COLO668 (cell line): Measurements from ENCODE around the gene AMMECR1.

Experiments used
- DNase-seq: peaks from one replicate; lab custom pipeline; 2025; ENCODE audit not compliant: unreplicated experiment; lab: John Stamatoyannopoulos, UW

Gene AMMECR1

DNA sequence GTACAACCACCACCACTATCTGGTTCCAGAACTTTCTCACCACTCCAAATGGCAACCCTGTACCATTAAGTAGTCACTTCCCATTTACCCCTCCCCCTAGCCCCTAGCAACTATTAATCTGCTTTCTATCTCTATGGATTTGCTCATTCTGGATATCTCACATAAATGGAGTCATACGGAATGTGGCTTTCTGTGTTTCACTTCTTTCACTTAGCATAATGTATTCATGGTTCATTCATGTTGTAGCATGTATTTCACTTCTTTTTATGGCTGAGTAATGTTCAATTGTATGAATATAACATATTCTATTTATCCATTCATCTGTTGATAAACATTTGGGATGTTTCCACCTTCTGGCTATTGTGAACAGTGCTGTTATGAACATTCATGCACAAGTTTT lies 104.7 kb downstream of the AMMECR1 start:
- DNase-seq, result no peak

DNA sequence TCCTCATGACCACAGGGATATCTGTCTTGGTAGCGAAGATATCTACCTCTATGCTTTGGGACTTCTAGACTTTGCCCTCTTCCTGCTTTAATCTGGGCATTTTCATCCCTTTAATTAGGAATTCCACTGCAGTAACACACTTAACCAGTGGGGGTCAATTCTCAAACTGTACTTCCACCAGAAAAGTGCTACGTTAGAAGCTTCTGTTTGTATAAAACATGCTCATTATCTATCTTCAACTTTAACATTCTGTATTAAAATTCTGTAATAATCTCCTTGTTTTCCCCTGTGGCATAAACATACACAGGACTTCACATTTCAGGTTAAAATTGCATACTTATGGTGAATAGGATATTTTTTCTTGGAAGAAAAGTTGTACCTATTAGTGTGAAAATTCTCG lies 105.6 kb downstream of the AMMECR1 start:
- DNase-seq, result no peak

DNA sequence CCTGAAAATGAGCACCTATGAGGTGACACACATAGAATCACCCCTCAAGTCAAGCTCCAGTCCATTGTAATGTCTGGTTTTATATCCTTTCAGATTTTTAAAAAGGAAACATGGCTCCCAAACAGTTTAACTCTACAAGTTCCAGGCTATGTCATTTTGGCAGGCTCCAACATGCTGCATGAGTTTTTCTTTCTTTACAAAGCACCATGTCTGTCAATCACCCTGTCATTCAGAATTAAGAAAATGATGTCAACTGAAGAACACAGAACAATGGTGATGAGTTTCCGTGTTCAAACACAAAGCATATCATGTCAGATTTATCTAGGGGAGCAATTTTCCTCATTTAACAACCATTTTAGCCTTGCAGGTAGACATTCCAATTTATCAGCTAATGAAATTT lies 106.5 kb downstream of the AMMECR1 start:
- DNase-seq, result no peak

DNA sequence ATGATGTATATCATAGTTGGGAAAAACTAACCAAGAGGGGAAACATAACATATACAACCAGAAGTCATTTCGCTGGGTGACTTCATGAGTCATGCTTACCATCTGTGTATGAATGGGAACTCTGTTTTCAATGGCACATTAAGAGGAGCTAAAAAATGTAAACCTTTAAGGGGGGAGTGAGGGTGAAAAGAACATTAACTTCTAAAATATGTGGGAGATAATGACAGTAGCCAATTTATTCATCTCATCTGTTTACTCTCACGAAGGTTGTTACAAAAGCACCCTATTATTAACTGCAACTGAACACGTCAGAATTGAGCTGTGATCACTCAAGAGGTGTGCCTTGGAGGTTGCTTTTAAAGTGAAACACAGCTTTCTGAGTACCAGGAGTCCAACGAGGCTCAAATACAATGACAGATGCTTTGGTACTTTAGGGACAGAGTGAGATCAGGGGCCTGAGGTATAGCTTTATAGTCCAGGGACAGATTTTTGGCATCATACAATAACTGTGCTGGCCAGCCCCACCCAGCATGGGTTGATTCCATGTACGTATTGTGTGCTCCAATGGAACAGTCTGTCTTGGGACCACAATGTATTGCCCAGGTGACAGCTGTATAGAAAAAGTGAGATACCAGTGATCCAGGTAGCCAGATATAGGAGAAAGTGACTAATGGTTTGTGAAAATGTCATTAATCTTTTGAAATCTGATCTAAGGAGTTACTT lies 107.3 kb downstream of the AMMECR1 start:
- DNase-seq, result no peak

DNA sequence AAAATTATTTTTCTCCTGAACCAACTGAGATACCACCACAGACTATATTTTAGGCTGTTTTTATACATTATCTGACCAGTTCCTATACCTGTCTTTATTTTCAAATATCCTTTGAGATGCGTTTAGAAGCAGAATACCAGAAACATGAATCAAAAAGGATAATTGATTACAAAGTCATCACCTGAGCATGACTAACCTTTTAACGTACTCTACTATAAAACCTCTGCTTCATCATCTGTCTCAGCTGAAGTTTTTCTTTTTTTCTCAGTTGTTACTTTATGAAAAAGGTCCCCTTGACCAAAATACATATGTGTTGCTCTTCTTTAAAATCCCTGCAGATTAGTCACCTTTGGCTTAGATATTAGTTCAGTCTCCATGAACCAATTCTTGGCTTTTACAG lies 109.8 kb downstream of the AMMECR1 start:
- DNase-seq, result no peak

DNA sequence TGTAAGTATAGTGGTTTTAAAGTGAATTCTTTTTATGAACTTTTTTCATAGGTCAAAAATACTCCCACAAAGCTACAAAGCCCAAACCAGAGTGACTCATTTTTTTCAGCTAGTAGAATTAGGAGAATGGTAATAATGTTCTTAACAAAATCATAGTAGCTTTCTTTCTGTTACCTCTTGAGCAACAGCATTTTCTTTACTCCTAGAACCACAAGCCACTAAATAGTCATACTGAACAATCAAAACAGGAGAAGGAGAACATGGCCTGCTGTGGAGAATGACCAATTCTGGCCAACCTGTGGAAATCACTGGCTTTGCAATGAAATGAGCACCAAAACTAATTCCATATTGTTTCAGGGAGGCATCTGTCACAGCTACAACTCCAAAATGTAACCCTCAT lies 112.9 kb downstream of the AMMECR1 start:
- no peak for DNase-seq

DNA sequence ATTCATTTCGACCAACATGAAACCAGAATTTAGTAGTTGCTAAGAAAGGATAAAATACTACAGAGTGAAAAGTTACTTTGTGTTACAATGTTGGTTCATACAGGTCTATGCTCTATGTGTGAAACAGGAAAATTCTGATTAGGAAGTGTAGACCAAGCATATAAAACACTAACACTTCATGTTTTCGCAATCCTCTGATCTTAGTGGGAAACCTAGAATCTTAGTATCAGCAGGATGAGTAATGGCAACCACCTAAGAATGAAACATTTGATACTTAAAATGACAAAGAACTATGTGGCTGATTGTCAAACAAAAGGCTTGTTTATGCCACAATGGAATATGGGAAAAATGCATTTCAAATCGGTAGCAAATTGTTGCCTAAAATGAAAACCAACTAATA lies 116.1 kb downstream of the AMMECR1 start:
- no peak for DNase-seq

DNA sequence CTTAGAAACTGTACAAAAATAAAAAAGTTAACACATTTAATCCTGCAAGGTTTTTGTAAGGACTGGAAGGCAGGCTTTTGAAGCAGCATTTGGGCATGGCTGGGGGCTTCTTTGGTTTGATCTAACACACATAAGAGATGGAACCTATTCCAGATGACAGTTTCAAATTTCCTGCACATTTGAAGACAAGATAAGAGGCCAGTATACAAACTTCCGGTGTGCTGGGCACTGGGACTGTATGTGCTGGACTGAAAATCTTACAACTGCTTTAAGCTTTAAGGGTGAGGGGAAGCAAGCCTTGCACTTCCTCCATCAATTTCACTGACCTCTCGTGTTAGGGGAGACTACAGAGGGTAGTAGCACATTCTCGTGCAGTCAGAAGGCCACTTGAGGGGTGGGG lies 122.9 kb downstream of the AMMECR1 start:
- no peak for DNase-seq

DNA sequence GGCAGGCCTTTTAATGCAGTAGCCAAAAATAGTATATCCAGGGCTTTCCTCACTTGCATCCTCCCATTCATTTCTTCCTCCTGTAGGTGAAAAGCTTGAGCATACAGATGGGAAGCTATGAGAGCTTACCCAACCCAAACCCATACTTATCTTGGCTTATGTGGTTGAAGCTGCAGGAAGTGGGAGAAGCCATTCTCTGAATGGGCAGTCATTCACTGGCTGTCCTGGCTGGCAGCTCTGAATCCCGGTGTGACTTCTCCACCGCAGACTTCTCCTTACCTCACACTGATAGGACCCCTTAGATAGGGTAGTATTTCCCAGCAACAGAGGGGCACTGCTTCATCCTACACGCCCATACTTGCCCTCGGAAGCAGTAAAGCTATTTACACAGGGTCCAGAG lies 125.4 kb downstream of the AMMECR1 start:
- DNase-seq, result no peak

DNA sequence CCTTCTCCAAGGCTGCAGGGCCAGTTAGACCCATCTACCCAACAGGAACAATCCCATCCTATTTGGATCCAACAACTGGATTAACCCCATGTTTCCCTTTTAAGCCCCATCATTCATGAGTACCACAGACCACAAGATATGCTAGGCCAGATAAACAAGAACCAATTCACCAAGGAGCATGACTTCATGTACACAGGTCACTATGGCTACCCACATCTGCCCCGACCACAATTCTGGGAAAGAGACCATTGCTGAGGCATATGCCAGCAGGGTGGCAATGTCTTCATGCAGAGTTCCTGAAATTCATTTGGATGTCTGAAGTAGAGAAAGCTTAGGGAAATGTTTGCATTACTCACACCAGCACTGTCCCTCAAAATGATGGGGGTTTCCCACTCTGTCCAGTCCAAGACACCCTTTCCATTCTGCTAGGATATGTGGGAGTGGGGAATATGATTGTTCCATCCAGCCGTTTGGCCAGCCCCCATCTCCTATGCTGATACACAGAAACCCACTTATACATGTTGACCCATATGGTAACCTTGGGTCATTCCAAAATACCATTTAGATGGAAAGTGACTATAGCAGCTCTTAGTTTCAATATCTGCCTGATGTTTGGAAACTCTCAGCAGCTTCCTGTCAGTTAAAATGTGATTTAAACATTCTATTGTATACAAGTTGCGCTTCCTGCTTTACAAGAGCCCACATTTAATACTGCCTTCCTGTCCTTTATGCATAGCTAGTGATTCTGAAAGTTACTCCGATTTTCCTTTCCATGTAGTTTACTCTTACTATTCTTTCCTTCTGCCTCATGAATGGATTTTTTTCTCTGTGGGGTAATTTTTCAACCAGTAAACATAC lies 129.0 kb downstream of the AMMECR1 start:
- DNase-seq, result no peak

DNA sequence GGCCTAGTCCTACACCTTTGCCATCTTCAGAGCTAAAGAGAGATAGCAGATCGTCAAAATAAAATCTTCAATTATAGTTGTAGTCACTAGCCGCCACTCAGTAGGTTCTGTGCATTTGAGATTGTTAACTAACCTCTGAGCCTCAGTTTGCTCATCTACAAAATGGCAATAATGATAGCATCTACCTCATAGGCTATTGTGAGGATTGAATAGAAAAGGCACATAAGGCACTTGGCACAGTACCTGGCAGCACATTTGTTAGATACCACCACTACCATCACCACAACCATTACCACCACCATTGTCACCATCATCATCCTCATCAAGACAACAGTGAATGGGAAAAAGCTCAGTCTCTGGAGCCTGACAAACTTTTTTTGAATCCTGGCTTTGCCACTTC lies 134.6 kb downstream of the AMMECR1 start:
- no peak for DNase-seq

DNA sequence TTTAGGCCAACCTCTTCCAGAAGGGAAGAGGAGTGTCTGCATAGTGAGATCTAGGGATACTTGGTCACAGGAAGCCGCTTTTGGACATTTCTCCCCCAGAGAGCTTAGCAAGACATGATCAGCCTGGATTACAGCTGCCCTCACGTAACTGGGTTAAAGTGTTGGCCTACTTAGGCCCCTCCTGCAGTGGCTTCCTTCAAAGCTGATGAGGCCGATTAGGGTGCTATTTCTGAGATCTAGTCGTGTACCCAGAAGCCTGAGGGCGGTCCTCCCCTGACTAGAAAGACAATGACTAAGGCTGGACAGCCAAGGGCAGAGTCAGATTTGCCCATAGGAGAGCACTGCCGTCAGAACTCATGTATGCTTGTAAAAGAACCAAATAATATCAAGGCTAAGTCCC lies 135.0 kb downstream of the AMMECR1 start:
- DNase-seq, result no peak

DNA sequence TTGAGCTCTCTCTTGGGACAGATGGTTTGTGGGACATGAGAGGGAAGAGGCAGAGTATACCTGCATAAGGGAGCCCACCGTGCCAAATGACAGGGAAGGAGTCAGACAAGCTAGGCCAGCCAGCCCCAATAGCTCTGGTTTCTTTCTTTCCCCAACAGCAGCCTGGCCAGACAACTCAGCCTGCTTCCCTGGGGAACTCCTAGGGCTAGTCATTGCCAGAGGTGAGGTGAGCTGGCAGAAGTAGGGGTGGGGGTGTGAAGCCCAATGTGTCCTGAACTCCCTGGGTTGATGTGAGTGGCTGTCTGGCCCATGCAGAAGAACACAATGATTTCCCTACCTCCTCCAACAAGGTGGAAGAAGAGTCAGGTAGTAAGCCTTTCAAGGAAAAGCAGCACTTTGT lies 135.5 kb downstream of the AMMECR1 start:
- DNase-seq, result no peak

DNA sequence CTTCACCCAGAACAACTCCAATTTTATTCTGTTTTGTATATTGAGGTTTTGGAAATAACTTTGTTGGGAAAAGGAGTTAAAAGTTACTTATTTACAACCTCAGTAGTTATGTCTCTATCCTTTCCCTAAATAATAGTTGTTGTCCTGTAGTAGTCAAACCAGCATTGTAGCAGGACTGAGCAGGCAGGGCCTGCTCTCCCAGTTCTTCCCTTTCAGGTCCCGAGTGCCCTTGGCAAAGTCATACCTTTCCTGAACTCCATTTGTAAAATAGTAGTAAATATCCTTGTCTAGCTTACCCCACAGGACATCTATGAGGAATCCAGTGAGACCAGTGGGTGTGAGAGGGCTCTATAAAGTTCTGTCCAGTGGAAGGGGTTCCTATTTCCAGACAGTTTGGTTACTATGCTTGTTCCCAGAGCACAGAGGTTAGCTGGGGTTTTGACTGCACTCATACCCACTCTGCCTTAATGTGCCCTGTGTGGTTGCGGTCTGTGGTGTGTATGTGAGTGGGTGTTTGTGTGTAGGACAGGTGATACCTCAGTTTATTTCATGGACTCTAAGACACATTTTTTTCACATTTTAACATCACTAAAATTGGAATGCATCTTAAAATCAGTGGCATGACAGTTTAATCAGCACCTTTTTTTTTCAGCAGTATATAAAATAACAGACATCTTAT lies 136.3 kb downstream of the AMMECR1 start:
- no peak for DNase-seq

DNA sequence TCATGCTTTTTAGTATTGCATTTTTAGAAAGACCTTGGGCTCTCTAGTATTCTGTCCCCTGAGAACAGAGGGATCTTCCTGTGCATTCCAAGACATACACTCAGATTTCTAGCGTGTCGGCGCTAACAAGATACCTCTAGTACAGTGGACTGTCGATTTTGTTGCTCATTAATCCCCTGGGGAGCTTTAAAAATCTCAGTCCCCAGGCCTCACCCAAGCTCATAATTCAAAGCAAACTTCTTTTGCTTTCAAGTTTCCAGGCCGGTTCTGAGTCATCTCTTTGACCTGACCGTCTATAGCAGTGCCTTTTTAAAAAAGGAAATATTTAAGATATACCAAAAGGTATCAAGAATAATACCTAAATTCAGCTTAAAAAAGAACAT lies 137.0 kb downstream of the AMMECR1 start:
- no peak for DNase-seq

DNA sequence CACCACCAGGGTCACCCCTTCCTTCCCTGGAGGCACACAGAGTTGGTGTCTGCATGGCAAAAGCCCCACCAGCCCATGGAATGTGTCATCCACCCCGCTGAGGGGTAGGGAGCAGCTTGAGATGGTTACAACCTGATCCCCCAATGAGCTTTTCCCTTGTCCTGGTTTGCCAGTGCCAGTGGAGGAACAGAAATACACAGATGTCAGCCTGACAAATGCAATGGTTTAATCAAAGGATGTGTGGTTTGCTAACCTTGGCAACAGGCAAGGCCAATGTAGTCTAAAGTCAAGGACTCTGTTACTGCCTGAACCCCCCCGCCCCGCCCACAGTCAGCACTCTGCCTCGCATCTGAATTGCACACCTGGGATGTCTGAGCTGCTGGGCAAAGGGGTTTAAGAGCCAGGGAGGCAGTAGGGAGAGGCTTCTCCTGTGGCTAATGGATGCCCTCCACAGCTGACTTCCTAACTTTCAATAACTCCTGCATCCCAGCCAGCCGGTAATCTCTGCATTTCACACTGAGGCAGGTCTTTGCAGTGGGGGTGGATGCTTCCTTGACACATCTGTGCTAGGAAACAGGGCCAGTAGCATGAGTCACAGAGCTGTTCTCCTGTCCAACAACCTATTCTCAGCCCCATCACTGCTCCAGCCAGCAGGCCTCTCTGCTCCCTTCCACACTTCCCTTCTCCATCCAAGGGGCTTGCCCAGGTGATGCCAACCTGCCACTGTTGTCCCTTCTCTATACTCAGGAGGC lies 137.5 kb downstream of the AMMECR1 start:
- DNase-seq, result no peak

DNA sequence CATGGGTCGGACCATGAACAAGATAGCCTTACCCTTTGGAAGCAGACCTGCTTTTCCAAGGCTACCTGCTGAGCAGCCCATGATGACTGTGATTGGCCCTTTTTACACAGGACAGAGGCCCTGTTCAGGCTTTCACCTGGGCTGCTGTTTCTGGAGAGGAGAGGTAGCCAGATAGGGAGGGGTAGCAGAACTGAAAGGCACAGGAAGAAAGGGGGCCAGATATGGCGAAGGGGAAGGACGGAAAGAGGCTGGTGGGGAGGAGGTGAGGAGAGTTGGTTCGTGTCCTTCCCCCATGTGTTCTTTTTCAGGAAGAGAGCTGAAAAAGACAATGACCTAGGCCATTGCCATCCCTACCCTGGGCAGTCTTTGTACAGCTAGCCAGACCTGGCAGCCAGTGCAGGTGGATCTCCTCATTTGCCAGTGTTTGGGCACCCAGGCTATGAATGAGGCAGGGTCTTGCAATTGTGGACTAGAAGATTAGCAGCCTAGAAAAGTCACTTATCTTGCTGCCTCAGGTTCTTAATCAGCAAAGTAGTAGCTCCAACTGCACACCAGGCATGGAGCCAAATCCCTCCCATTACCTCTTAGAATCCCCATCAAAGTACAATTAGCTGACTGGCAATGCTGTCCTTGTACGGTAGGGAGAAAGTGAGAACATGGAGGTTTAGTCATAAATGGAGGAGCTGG lies 139.6 kb downstream of the AMMECR1 start:
- peak; percentile 0 for DNase-seq

DNA sequence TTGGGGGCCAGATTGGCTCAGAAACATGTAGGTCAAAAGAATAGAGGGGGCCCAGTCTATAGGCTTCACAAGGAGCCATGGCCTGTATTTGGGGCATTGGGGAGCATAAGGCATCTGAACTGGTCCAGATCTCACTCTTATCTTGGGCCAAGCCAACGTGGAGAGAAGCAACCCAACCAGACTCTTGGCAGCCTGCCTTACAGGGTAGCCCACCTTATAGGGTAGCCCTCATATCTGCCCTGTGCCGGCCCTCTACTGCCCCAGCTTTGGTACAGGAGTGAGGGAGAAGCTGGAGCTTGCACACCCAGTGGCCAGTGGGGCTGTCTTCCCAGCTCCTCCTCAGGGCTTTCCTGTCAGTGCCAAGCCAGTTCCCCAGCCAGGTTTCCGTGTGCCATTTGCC lies 142.2 kb downstream of the AMMECR1 start:
- DNase-seq, result no peak

DNA sequence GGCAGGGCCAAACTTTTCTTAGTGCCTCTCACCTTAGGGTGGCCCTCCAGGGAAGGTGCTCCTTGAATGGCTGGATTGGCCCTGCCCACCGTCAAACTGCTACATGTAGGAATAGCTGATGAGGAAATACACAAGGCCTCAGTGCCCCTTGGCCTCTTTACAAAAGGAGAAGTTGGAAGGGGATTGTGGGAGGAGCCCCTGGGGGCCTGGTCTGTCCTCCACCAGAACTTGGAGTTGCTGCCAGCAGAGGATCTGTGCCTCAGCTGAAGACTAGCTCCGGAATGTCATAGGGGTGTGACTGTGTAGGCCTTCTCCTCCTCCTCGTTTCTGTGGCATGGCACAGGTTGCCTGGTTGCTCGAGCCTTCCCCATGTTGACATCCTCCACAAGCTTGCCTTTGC lies 142.7 kb downstream of the AMMECR1 start:
- DNase-seq, result no peak
